Stomach (tissue), 4 donors: ENCODE results near the gene WWC2.

Experiments
- CTCF ChIP-seq, 7 experiments: fragments of 450-650 bp in 4 of 7; fragments of 200-600 bp in 3 of 7; sonication (generic) in 3 of 7; IDR thresholded peaks; one replicate each; pipeline ENCODE4 v1.5.1; 2016 to 2019; ENCODE audit warnings: antibody characterized with exemption in 7 of 7, control low read depth in 2 of 7, mild to moderate bottlenecking in 1 of 7
- POLR2AphosphoS5 ChIP-seq, 3 donors: sonication (generic); formaldehyde crosslinking; IDR thresholded peaks; one replicate each; pipeline ENCODE4 v1.6.1; 2016; ENCODE audit warnings: antibody characterized with exemption in 3 of 3

GRCh38 chr4:183333202-183333601 lies 234.1 kb downstream of the WWC2 start:
- TF ChIP-seq CTCF (IDR thresholded peaks at IDR 0.05): no peak
- no peak for TF ChIP-seq POLR2AphosphoS5 (IDR thresholded peaks at IDR 0.05)
